Measurements from ENCODE around the gene HCK.

The HCK gene

DNA sequence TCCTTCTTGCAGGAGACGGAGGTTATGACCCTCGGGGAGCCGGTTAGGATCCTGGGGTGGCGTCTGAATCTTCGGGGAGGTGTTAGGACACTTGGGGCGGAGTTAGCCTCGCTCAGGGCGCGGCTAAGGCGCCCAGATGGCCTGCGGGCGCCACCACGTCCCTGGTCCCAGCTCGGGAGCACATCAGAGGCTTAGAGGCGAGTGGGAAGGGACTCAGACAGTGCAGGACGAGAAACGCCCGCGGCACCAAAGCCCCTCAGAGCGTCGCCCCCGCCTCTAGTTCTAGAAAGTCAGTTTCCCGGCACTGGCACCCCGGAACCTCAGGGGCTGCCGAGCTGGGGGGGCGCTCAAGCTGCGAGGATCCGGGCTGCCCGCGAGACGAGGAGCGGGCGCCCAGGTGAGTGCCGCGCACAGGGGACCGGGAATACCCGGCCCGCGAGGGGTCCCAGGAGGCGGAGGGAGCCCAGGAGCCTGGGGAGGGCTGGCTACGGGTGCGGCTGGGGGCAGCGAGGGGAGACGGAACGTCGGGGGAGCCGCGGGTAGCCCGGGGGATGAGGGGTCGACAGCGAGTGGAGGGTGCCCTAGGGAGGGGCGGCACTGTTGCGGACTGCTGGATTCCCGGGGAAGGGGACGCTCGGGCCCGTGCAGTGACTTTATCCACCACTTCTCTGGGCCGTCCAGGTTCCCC is at the start of gene HCK:
HCK (plus strand) TSS at position 153 of the 688 bp plus-strand sequence.
- H3K4me3 ChIP-seq (ENCODE audit: control insufficient read depth, low read depth, low read length), result no peak within 1 kb of the TSS
- no peak for TF ChIP-seq CTCF (IDR thresholded peaks at IDR 0.05; ENCODE audit: control insufficient read depth, insufficient read depth, low read depth, low read length, missing control alignments)
- no peak for DNase-seq (ENCODE audit: low read depth)

GRCh38 chr20:32003325-32003724 is 48.7 kb upstream of the HCK start:
- no peak for TF ChIP-seq CTCF (IDR thresholded peaks at IDR 0.05; ENCODE audit: control insufficient read depth, insufficient read depth, low read depth, low read length, missing control alignments)
- DNase-seq (ENCODE audit: low read depth), result no peak

GRCh38 chr20:32004963-32005362 is 47.1 kb upstream of the HCK start:
- DNase-seq (ENCODE audit: low read depth), result no peak
- TF ChIP-seq CTCF (IDR thresholded peaks at IDR 0.05; ENCODE audit: control insufficient read depth, insufficient read depth, low read depth, low read length, missing control alignments), result no peak
- no peak overlapping the region for H3K4me3 ChIP-seq (ENCODE audit: control insufficient read depth, low read depth, low read length)

More at GRCh38 chr20:32003325-32003724, 48.7 kb upstream of the HCK start:
- no peak overlapping the region for H3K4me3 ChIP-seq (ENCODE audit: control insufficient read depth, low read depth, low read length)

DNA sequence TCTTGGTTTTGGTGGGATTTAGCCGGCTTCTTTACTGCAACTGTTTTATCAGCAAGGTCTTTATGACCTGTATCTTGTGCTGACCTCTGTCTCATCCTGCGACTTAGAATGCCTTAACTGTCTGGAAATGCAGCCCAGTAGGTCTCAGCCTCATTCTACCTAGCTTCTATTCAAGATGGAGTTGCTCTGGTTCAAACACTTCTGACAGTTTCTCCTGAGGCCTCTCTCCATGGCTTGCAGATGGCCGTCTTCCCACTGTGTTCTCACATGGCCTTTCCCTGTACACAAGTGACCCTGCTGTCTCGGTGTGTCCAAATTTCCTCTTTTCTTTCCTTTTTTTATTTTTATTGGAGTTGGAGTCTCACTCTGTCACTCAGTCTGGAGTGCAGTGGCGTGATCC is 46.0 kb upstream of the HCK start:
- DNase-seq (ENCODE audit: low read depth), result no peak
- TF ChIP-seq CTCF (IDR thresholded peaks at IDR 0.05; ENCODE audit: control insufficient read depth, insufficient read depth, low read depth, low read length, missing control alignments), result no peak
- H3K4me3 ChIP-seq (ENCODE audit: control insufficient read depth, low read depth, low read length), result no peak overlapping the region

- no peak overlapping the region for H3K4me3 ChIP-seq (ENCODE audit: control insufficient read depth, low read depth, low read length)
- no peak for TF ChIP-seq CTCF (IDR thresholded peaks at IDR 0.05; ENCODE audit: control insufficient read depth, insufficient read depth, low read depth, low read length, missing control alignments)
- DNase-seq (ENCODE audit: low read depth), result no peak
Observed at GRCh38 chr20:32006841-32007786, 44.9 kb upstream of the HCK start.

GRCh38 chr20:32007787-32008616 is 44.0 kb upstream of the HCK start:
- no peak for TF ChIP-seq CTCF (IDR thresholded peaks at IDR 0.05; ENCODE audit: control insufficient read depth, insufficient read depth, low read depth, low read length, missing control alignments)
- H3K4me3 ChIP-seq (ENCODE audit: control insufficient read depth, low read depth, low read length), result no peak overlapping the region
- DNase-seq (ENCODE audit: low read depth), result no peak
